ENCODE results near the gene TMEM92. TPM values are rescaled to one million over a fixed set of nuclear protein-coding genes. Genes with fewer than 3 reads are reported as not detected.

TMEM92 gene
- total and polyA plus RNA-seq, 2 experiments from 2014 or later = 17.3 to 30.0 TPM

DNA sequence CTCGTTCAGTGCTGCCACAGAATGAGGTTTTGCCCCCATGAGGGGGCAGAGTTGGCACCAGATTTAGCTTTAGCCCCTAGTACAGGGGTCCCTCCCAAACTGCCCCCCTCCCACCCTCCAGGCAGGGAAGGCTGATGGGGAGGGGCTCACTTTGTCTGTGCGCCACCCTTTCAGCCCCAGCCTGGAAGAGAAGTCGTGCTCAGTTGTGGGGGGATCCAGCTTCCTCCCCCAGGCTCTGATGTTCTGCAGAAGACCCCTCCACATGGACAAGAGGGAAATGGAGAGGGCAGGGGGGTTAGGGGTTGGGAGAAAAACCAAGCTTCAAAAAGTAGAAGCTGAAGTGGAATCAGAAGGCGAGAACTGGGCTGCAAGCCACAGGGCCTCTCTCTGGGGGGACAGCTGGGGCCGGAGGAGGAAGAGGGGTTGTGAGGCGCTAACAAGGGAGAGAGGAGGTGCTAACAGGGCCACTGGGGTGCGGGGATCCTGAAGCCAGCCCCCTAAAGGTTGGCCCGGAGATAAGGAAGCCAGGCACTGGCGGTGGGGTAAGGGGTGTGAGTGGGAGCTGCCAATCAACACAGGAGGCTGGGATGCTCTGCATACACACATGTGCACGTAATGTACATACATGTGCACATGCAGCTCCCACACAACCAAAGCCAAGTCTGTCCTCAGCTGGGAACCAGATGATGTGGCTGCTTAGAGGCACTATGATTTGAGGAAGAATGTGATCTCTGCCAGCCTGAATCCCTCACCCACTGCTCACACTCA, 7.0 kb upstream of the TMEM92 start:
- H3K4me1 ChIP-seq (ENCODE audit: low read depth) = peaks cover 41% of the 10 kb centered on the region
- DNase-seq (ENCODE audit: low read depth in 1 of 2, low spot score in 1 of 2) = peak in 1 of 2 donors; percentile 62
- H3K9me3 ChIP-seq (ENCODE audit: low read depth) = no peaks in the 10 kb centered on the region
- TF ChIP-seq, protein P1, sequence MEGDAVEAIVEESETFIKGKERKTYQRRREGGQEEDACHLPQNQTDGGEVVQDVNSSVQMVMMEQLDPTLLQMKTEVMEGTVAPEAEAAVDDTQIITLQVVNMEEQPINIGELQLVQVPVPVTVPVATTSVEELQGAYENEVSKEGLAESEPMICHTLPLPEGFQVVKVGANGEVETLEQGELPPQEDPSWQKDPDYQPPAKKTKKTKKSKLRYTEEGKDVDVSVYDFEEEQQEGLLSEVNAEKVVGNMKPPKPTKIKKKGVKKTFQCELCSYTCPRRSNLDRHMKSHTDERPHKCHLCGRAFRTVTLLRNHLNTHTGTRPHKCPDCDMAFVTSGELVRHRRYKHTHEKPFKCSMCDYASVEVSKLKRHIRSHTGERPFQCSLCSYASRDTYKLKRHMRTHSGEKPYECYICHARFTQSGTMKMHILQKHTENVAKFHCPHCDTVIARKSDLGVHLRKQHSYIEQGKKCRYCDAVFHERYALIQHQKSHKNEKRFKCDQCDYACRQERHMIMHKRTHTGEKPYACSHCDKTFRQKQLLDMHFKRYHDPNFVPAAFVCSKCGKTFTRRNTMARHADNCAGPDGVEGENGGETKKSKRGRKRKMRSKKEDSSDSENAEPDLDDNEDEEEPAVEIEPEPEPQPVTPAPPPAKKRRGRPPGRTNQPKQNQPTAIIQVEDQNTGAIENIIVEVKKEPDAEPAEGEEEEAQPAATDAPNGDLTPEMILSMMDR (IDR thresholded peaks at IDR 0.05; ENCODE audit: low read depth, low read length) = no peak
- no peaks in the 10 kb centered on the region for H3K27me3 ChIP-seq
- H3K36me3 ChIP-seq = no peaks in the 10 kb centered on the region
- no peak overlapping the region for H3K27ac ChIP-seq
- no peak overlapping the region for H3K4me3 ChIP-seq

- no peak overlapping the region for H3K4me3 ChIP-seq
- H3K27me3 ChIP-seq = no peaks in the 10 kb centered on the region
- peaks cover 41% of the 10 kb centered on the region for H3K4me1 ChIP-seq (ENCODE audit: low read depth)
- H3K9me3 ChIP-seq (ENCODE audit: low read depth) = no peaks in the 10 kb centered on the region
- TF ChIP-seq, protein P1 (IDR thresholded peaks at IDR 0.05; ENCODE audit: low read depth, low read length) = no peak
- no peak overlapping the region for H3K27ac ChIP-seq
- DNase-seq (ENCODE audit: low read depth in 1 of 2, low spot score in 1 of 2) = no peak
- no peaks in the 10 kb centered on the region for H3K36me3 ChIP-seq
Observed at GRCh38 chr17:50268026-50268425, 6.2 kb upstream of the TMEM92 start.

DNA sequence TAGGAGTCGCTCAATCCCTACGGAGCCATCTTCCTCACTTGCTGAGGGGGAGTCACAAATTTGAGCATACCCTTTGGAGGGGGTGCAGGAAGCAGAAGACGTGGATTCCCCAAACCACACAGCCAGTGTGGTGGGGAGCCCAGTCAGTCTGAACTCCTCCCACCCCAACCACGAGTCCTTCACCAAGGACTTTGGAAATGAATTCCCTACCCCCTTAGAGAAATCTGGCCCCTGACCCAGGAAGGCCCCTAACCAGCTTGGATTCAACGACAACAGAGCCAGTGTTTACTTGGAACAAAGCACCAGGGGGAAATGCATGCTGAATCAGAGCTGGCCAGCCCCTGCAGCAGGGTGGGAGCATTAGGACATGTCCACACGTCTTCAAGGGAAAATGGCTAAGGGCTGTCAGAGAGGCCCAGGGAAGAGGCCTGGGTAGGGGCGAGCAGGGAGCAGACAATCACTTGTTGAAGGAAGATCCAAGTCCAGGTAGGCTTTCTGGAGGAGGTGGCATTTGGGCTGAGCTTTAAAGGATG, 5.5 kb upstream of the TMEM92 start:
- no peaks in the 10 kb centered on the region for H3K27me3 ChIP-seq
- peak in 1 of 2 donors; percentile 49 for DNase-seq (ENCODE audit: low read depth in 1 of 2, low spot score in 1 of 2)
- TF ChIP-seq, protein P1 (IDR thresholded peaks at IDR 0.05; ENCODE audit: low read depth, low read length) = no peak
- H3K4me1 ChIP-seq (ENCODE audit: low read depth) = peaks cover 33% of the 10 kb centered on the region
- H3K36me3 ChIP-seq = no peaks in the 10 kb centered on the region
- H3K27ac ChIP-seq = no peak overlapping the region
- H3K9me3 ChIP-seq (ENCODE audit: low read depth) = no peaks in the 10 kb centered on the region
- H3K4me3 ChIP-seq = no peak overlapping the region

DNA sequence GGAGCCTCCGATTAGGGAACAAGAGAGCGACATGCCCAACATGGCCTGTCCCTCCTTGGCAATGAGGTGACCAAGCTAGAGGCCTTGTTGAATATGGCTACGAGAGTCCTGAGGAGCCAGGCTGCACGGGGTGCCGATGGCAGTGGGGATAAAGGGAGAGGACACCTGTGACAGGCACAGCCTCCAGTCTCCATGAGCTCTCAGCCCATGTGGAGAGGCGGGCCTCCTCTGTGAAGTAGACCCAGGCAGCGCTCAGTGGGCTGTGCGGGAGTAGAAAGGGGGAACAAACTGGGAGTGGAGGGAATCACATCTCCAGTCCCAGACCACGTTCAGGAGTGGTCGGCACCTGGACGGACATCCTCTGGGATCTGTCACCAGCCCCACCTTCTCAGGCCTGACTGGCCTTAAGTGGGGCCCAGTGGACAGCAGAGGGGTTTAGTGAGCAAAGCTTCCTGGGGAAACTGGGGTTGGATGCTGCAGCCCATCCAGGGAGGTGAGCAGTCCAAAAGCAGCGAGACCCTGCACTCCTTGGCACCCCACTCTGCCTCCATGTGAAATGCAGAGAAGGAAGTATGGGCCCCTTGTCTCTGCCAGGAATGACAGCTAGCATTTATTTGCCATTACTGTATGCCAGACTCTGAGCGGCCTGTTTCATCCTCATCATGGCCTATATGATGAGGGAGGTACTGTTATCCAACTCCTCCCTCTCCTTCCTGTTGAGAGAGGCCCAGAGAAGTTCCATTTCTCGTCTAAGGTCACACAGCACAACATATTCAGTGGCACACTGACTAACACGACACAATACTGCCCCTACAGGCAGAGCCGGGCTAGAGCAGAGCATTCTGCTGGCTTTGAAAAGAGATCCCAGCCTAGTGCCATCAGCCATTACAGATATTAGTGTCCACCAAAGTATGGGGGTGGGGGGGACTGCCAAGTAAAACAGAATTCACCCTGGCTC, 4.5 kb upstream of the TMEM92 start:
- Histone ChIP-seq H3K27me3 (no peaks in the 10 kb centered on the region), H3K4me1 (ENCODE audit: low read depth) (peaks cover 31% of the 10 kb centered on the region), H3K27ac (peak overlapping the region; percentile 63), H3K9me3 (ENCODE audit: low read depth) (no peaks in the 10 kb centered on the region), H3K4me3 (no peak overlapping the region), H3K36me3 (no peaks in the 10 kb centered on the region)
- TF ChIP-seq, protein P1 (IDR thresholded peaks at IDR 0.05; ENCODE audit: low read depth, low read length) = peak; percentile 92
- peak; percentile 67 to 86 for DNase-seq (ENCODE audit: low read depth in 1 of 2, low spot score in 1 of 2)

Data from cardiac muscle cell (in vitro differentiated cells and primary cell).